MM.1S (cell line): ENCODE measurements around the gene FDPS.

ENCODE experiments used
- CTCF ChIP-seq: fragments of 300-600 bp; sonication (generic); IDR thresholded peaks from 2 replicates; pipeline ENCODE4 v1.5.1; 2016; ENCODE audit warnings: antibody characterized with exemption, low read length, mixed read lengths
- EZH2 ChIP-seq: fragments of 300-600 bp; sonication (generic); optimal IDR thresholded peaks from 2 replicates; pipeline ENCODE3; 2017; ENCODE audit warnings: low read depth, mild to moderate bottlenecking, antibody characterized with exemption, low read length, mixed read lengths
- EZH2phosphoT487 ChIP-seq: fragments of 300-600 bp; sonication (generic); IDR thresholded peaks from 2 replicates; pipeline ENCODE4 v1.6.1; 2018; ENCODE audit warnings: antibody characterized with exemption, low read length

GRCh38 chr1:155272466-155273342 lies 36.0 kb upstream of the FDPS start:
- TF ChIP-seq EZH2, result no peak
- no peak for TF ChIP-seq CTCF
- no peak for TF ChIP-seq EZH2phosphoT487
